ENCODE measurements around the gene PITPNB. TPM values are rescaled to one million over a fixed set of nuclear protein-coding genes. Genes with fewer than 3 reads are reported as not detected.

The PITPNB gene
- total RNA-seq, 1 donor from 2014 or later = 30.6 TPM

GRCh38 chr22:27803841-27804415 is 115.1 kb downstream of the PITPNB start:
- DNase-seq (ENCODE audit: low read depth, low spot score) = no peak

DNA sequence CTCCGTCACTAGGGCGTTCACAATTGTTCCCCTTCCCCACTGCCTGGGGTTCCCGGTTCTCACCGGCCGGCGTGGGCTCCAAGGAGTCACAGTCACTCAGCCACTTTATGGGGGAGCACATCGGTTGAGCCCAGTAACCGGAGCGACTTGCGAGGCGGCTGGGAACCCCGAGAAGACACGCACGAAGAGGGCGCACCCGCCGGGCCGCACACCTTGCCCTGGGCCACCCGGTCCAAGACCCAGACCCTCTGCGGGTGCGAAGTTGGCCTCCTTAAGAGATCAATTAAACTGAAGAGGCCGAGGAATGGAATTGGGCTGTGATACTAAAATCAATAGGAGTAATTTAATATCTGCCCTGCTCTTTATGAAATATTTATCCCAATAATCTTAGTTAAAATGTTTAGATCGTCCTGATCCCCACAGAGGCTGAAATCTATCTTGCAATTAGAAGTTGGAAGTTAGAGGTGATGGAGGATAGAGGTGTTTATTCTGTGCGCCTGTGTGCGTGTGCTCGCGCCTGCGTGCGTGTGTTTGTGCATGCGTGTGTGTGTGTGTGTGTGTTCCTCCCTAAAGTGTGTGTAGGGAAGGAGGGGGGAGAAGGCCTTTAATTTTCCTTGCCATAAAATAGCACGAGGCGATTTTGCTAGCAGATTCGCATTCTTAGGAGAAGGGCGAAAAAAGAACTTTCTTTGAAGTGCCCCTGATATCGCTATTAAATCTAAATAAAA is 116.5 kb downstream of the PITPNB start:
- DNase-seq (ENCODE audit: low read depth, low spot score) = no peak

Other genes with a start within 250 kb of the PITPNB start
- 0.42 and 0.53 TPM in 2 replicates for gene MN1, start 117.5 kb downstream of the PITPNB start, total RNA-seq

All from pulmonary artery endothelial cell (primary cell).